NCI-H345 (cell line): ENCODE results near the gene MGRN1.

ENCODE experiments used
- DNase-seq: peaks from one replicate; lab custom pipeline; 2025; lab: John Stamatoyannopoulos, UW

The MGRN1 gene

GRCh38 chr16:4687946-4688673 lies 63.5 kb downstream of the MGRN1 start:
- DNase-seq: no peak

GRCh38 chr16:4688674-4689045 lies 64.0 kb downstream of the MGRN1 start:
- no peak for DNase-seq

- DNase-seq: no peak
Observed at GRCh38 chr16:4689091-4689671, 64.6 kb downstream of the MGRN1 start.

- no peak for DNase-seq
Observed at GRCh38 chr16:4689864-4690704, 65.5 kb downstream of the MGRN1 start.

GRCh38 chr16:4690946-4691665 lies 66.5 kb downstream of the MGRN1 start:
- no peak for DNase-seq

- no peak for DNase-seq
Observed at GRCh38 chr16:4691666-4692412, 67.2 kb downstream of the MGRN1 start.

- peak; percentile 23 for DNase-seq
Observed at GRCh38 chr16:4692460-4693295, 68.1 kb downstream of the MGRN1 start.

GRCh38 chr16:4693296-4693955 lies 68.8 kb downstream of the MGRN1 start, which contains the start of gene NUDT16L1:
Gene NUDT16L1, plus strand, starts transcription at chr16:4693562. Its CDS starts 165 bp downstream, at chr16:4693727.
- DNase-seq: peak; percentile 97

GRCh38 chr16:4693956-4694641 lies 69.5 kb downstream of the MGRN1 start:
- DNase-seq: peak; percentile 36

- DNase-seq: no peak
Observed at GRCh38 chr16:4694642-4695451, 70.2 kb downstream of the MGRN1 start.

GRCh38 chr16:4695473-4696171 lies 71.0 kb downstream of the MGRN1 start:
- DNase-seq: no peak

GRCh38 chr16:4696172-4696904 lies 71.7 kb downstream of the MGRN1 start:
- DNase-seq: no peak

- DNase-seq: no peak
Observed at GRCh38 chr16:4696905-4697847, 72.5 kb downstream of the MGRN1 start.

- no peak for DNase-seq
Observed at GRCh38 chr16:4697848-4698291, 73.2 kb downstream of the MGRN1 start.

- no peak for DNase-seq
Observed at GRCh38 chr16:4698321-4699045, 73.9 kb downstream of the MGRN1 start.
